Astrocyte of the cerebellum (primary cell): ENCODE results near the gene GRID1.

ENCODE experiments used
- DNase-seq: peaks from one replicate; pipeline ENCODE4 v3.0.0-alpha.2; 2011; ENCODE audit warnings: low read depth
- H3K4me3 ChIP-seq: 2 replicates; pipeline ENCODE4 v1.5.1; 2011; ENCODE audit warnings: mild to moderate bottlenecking, low read depth, low read length, moderate library complexity
- in situ Hi-C: cut with HindIII; loops from 2 replicates; pipeline ENCODE4 v1.10.0; 2017; ENCODE audit warnings: low sequenced_read_pairs
- TF ChIP-seq, protein P1 (sequence below): IDR thresholded peaks from 2 replicates; pipeline ENCODE4 v1.5.1; 2012; ENCODE audit warnings: low read length, low read depth, moderate library complexity, mild to moderate bottlenecking; ENCODE audit errors: missing control alignments

GRID1 gene

DNA sequence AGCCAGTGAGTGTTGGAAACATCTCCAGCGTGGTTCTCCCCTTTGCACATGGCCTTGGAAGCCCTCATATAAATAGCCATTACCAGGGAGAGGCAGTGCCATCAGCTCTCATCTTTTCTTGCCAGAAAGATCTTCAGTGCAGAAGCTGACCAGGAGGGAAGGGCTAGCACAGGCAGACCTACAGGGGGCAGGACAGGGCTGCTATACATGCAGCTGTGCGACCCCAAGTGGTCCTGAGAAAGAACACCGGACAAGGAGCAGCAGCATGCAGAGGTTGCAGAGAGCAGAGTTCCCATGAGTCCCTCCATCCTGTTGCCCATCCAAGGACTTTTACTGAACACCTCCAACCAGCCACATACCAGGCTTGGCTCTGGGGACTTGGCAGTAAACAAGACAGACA, 17.1 kb downstream of the GRID1 start:
- TF ChIP-seq, protein P1, sequence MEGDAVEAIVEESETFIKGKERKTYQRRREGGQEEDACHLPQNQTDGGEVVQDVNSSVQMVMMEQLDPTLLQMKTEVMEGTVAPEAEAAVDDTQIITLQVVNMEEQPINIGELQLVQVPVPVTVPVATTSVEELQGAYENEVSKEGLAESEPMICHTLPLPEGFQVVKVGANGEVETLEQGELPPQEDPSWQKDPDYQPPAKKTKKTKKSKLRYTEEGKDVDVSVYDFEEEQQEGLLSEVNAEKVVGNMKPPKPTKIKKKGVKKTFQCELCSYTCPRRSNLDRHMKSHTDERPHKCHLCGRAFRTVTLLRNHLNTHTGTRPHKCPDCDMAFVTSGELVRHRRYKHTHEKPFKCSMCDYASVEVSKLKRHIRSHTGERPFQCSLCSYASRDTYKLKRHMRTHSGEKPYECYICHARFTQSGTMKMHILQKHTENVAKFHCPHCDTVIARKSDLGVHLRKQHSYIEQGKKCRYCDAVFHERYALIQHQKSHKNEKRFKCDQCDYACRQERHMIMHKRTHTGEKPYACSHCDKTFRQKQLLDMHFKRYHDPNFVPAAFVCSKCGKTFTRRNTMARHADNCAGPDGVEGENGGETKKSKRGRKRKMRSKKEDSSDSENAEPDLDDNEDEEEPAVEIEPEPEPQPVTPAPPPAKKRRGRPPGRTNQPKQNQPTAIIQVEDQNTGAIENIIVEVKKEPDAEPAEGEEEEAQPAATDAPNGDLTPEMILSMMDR = peak; percentile 65
- no peak overlapping the region for H3K4me3 ChIP-seq
- DNase-seq = no peak
- in situ Hi-C loops = no loop called here

- DNase-seq = no peak
- in situ Hi-C loops = no loop called here
- TF ChIP-seq, protein P1 = no peak
- no peak overlapping the region for H3K4me3 ChIP-seq
Measured at GRCh38 chr10:86348321-86349210, 18.0 kb downstream of the GRID1 start.

GRCh38 chr10:86347856-86348255, 18.7 kb downstream of the GRID1 start:
- H3K4me3 ChIP-seq = no peak overlapping the region
- TF ChIP-seq, protein P1 = no peak
- DNase-seq = no peak
- in situ Hi-C loops = no loop called here

GRCh38 chr10:86346799-86347665, 19.6 kb downstream of the GRID1 start:
- TF ChIP-seq, protein P1 = no peak
- in situ Hi-C loops = no loop called here
- no peak for DNase-seq
- no peak overlapping the region for H3K4me3 ChIP-seq

DNA sequence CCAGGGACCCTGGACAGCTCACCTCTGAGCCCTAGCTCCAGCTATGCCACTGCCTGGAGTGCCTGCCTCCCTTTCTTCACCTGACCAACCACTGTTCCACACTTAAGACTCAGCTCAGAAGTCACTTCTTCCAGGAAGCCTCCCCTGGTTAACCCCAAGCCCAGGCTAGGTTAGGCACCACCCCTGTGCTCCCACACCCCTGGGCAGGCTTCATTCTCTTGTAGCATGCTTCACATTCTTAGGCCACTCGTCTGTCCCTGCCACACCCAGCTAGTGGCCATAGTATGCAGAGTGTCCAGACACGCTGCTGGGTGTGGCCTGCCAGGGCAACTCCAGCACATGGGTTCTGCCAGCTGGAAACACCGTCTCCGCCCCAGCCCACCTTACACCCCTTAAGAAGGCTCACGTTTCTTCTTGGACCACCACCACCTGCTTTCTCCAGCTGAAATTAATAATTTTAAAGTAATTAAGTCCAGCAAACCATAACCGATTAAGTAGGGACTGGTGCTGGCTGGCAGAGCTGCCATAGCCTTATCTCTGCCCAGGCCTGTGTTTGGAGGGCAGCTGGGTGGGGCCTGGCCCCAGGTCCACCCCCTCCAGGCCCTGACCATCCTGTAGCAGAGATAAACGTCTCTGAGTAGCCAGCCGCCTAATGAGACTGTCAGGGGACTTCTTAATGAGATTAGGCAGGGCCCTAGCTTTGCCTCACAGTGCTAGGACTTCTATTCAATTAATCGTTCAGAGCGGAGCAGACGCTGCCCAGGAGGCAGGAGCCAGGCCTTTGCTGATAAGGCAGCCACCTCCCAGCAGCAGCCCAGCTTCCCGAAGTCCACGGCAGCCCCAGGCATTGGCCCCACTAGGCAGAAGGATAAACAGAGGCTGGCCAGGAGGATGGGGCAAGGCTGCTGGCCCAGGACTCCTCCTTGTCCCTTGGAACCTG, 20.5 kb downstream of the GRID1 start:
- TF ChIP-seq, protein P1 = no peak
- no peak overlapping the region for H3K4me3 ChIP-seq
- in situ Hi-C loops = no loop called here
- no peak for DNase-seq
